Lower lobe of right lung (tissue), 2 donors: Measurements from ENCODE around the gene LAMTOR2. TPM values are rescaled to one million over a fixed set of nuclear protein-coding genes. Genes with fewer than 3 reads are reported as not detected.

ENCODE experiments used
- ATAC-seq, 2 donors: fragments of 200-7000 bp; cut with Tn5 transposase; one replicate each; pipeline ENCODE4 v1.9.1; 2020 to 2022; ENCODE audit warnings: mild to moderate bottlenecking in 2 of 2, moderate library complexity in 2 of 2
- DNase-seq: peaks from one replicate; pipeline ENCODE4 v3.0.0-alpha.2; 2020
- H3K27ac ChIP-seq: fragments of 200-600 bp; one replicate; pipeline ENCODE4 v1.8.0; 2022
- H3K27me3 ChIP-seq: fragments of 200-600 bp; one replicate; pipeline ENCODE4 v1.8.0; 2022; ENCODE audit warnings: low read depth
- H3K36me3 ChIP-seq: fragments of 200-600 bp; one replicate; pipeline ENCODE4 v1.8.0; 2022; ENCODE audit warnings: mild to moderate bottlenecking
- H3K4me1 ChIP-seq: fragments of 200-600 bp; one replicate; pipeline ENCODE4 v1.8.0; 2022
- H3K4me3 ChIP-seq: fragments of 200-600 bp; one replicate; pipeline ENCODE4 v1.8.0; 2022; ENCODE audit warnings: mild to moderate bottlenecking
- H3K9me3 ChIP-seq: fragments of 200-600 bp; one replicate; pipeline ENCODE4 v1.8.0; 2022
- CTCF ChIP-seq: fragments of 200-600 bp; IDR thresholded peaks from one replicate; pipeline ENCODE4 v1.8.0; 2022; ENCODE audit warnings: antibody characterized with exemption, mild to moderate bottlenecking
- intact Hi-C: fragments of 100-400 bp; cut with DNase I; formaldehyde crosslinking; loops from one replicate; pipeline ENCODE4 v1.11.0; 2022
- total RNA-seq: library from RNA; stranded (reverse); fragmentation: NEBNext Ultra II Directional; extraction: Animal tissue kit (Norgen Biotek cat#: 25700); gene quantifications from one replicate; pipeline ENCODE4 v1.2.1, GENCODE V29; 2021
- donor health status: DM: no; HTN: yes; CAD: no; lungs with severe emphysema.

LAMTOR2 gene
- total RNA-seq, 1 donor from 2014 or later: 66.5 TPM

DNA sequence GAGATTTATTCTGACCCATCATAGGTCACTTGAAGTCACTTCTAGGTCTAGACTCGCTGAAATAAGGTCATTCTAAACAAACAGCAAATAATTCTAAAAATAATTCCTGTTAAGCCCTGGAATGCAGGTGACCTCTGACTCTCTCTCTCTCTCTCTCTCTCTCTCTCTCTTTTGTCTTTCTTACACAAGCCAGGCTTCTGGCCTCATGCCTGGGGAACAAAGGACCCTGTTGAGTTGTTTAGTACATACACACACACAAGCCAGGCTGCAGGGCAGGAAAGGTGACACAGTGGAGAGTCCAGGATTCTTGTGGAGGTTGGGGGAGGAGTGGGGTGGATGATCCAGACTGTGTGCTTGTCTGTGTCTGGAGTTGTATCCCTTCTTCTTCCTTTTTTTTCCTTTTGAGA lies 31.7 kb downstream of the LAMTOR2 start:
- no peak overlapping the region for H3K4me3 ChIP-seq
- no peaks in the 10 kb centered on the region for H3K36me3 ChIP-seq
- peak; percentile 35 to 46 for ATAC-seq
- TF ChIP-seq CTCF: no peak
- H3K27me3 ChIP-seq: no peaks in the 10 kb centered on the region
- H3K27ac ChIP-seq: no peak overlapping the region
- peak; percentile 74 for DNase-seq
- intact Hi-C loops: no loop called here
- no peaks in the 10 kb centered on the region for H3K9me3 ChIP-seq
- H3K4me1 ChIP-seq: peaks cover 34% of the 10 kb centered on the region

GRCh38 chr1:156089704-156090103 lies 35.1 kb downstream of the LAMTOR2 start:
- H3K4me1 ChIP-seq: peaks cover 15% of the 10 kb centered on the region
- peak; percentile 1 to 8 for ATAC-seq
- DNase-seq: no peak

DNA sequence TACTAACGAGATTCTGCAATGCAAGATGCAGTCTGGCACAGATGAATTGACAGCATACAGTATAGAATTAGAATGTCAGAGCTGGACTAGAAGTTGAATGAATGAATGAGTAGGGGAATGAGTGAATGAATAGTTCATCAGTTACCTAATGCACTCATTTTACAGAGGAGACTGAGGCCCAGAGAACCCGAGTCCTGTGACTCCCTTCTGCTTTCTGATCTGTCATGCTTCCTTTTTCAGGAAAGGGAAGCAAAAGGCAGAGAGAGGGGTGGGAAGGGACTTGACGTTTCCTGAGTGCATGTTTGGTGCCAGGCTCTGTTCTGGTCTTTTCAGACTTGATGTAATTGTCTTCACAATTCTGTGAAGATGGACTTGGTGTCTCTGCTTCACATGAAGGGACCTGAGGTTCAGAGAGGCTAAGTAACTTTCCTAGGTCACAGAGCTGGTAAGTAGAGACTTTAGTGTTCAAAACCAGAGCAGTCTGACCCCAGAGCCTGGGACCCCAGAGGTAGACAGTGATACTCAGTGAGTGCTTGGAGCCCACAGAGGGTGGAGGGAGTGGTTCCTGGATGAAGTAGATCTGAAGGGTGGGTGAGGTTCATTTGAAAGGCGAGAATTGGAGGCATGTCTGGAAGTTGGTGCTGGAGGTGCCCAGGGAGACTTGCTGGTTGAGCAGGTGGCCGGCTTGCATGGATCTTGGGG lies 35.7 kb downstream of the LAMTOR2 start:
- TF ChIP-seq CTCF: no peak
- intact Hi-C loops: no loop called here
- H3K27me3 ChIP-seq: no peaks in the 10 kb centered on the region
- no peak overlapping the region for H3K4me3 ChIP-seq
- H3K9me3 ChIP-seq: no peaks in the 10 kb centered on the region
- peak overlapping the region; percentile 7 for H3K27ac ChIP-seq
- H3K36me3 ChIP-seq: no peaks in the 10 kb centered on the region
- ATAC-seq (peak; percentile 39 to 51), DNase-seq (no peak)
- peaks cover 15% of the 10 kb centered on the region for H3K4me1 ChIP-seq

More at GRCh38 chr1:156089704-156090103, 35.1 kb downstream of the LAMTOR2 start:
- intact Hi-C loops: no loop called here
- Histone ChIP-seq H3K27ac (peak overlapping the region; percentile 7), H3K27me3 (no peaks in the 10 kb centered on the region), H3K36me3 (no peaks in the 10 kb centered on the region), H3K9me3 (no peaks in the 10 kb centered on the region), H3K4me3 (no peak overlapping the region)
- TF ChIP-seq CTCF: no peak

GRCh38 chr1:156090840-156091188 lies 36.2 kb downstream of the LAMTOR2 start:
- no peak overlapping the region for H3K4me3 ChIP-seq
- no peaks in the 10 kb centered on the region for H3K36me3 ChIP-seq
- H3K9me3 ChIP-seq: no peaks in the 10 kb centered on the region
- DNase-seq (peak; percentile 89), ATAC-seq (peak; percentile 88)
- H3K27me3 ChIP-seq: no peaks in the 10 kb centered on the region
- H3K4me1 ChIP-seq: peaks cover 16% of the 10 kb centered on the region
- peak; percentile 82 for TF ChIP-seq CTCF
- peak overlapping the region; percentile 7 for H3K27ac ChIP-seq
- intact Hi-C loops: no loop called here

GRCh38 chr1:156091610-156092009 lies 37.0 kb downstream of the LAMTOR2 start:
- no peak overlapping the region for H3K4me3 ChIP-seq
- intact Hi-C loops: no loop called here
- no peak for TF ChIP-seq CTCF
- H3K4me1 ChIP-seq: peaks cover 24% of the 10 kb centered on the region
- no peaks in the 10 kb centered on the region for H3K9me3 ChIP-seq
- no peak for DNase-seq
- no peak overlapping the region for H3K27ac ChIP-seq
- H3K27me3 ChIP-seq: no peaks in the 10 kb centered on the region
- H3K36me3 ChIP-seq: no peaks in the 10 kb centered on the region
- no peak for ATAC-seq
